Endothelial cell of umbilical vein (primary cell): ENCODE measurements around the gene C14orf180. TPM values are rescaled to one million over a fixed set of nuclear protein-coding genes. Genes with fewer than 3 reads are reported as not detected.

ENCODE experiments used
- BruUV-seq: library from RNA; stranded (reverse); fragments of 400-500 nt; replicated peaks from 2 replicates; lab custom pipeline; 2021; lab: Mats Ljungman, UMichigan
- CTCF ChIA-PET: fragments of 300-600, 350-600 bp; sonication (Branson Sonifier 250); formaldehyde crosslinking; loops from one replicate; lab custom pipeline; 2021; ENCODE audit warnings: antibody characterized with exemption, inconsistent platforms; lab: Charles Lee
- POLR2A ChIA-PET: fragments of 300-600, 350-600 bp; sonication (Branson Sonifier 250); formaldehyde crosslinking; loops from one replicate; lab custom pipeline; 2021; ENCODE audit warnings: antibody characterized with exemption, inconsistent platforms; lab: Charles Lee
- DNase-seq: peaks from one replicate; pipeline ENCODE4 v3.0.0-alpha.2; 2011; ENCODE audit warnings: low read depth, low spot score
- FAIRE-seq: peaks from 2 replicates; lab custom pipeline; 2011; peaks lifted over from hg19 to GRCh38; lab: Jason Lieb, UNC
- H2AFZ ChIP-seq: 2 replicates; pipeline ENCODE4 v1.6.0; 2012; ENCODE audit warnings: low read depth, low read length, control low read depth, inconsistent platforms
- H3K27ac ChIP-seq: 2 replicates; pipeline ENCODE4 v1.5.1; 2011; ENCODE audit warnings: low read depth, mild to moderate bottlenecking, control low read depth, low read length, moderate library complexity; ENCODE audit not compliant: insufficient read depth
- H3K27me3 ChIP-seq, 2 experiments: 2 replicates each; pipeline versions ENCODE4 v1.6.0 to v1.6.1; 2011; ENCODE audit warnings: low read length in 2 of 2, mixed read lengths in 1 of 2; ENCODE audit not compliant: control insufficient read depth in 2 of 2, insufficient read depth in 2 of 2
- H3K36me3 ChIP-seq, 2 experiments: 2 replicates in 1 of 2; 3 replicates in 1 of 2; pipeline ENCODE4 v1.5.1; 2011; ENCODE audit warnings: low read length in 2 of 2, mild to moderate bottlenecking in 1 of 2, moderate library complexity in 1 of 2; ENCODE audit not compliant: control insufficient read depth in 2 of 2, insufficient read depth in 2 of 2; ENCODE audit errors: extremely low read depth in 1 of 2
- H3K4me1 ChIP-seq: 3 replicates; pipeline ENCODE4 v1.5.1; 2011; ENCODE audit warnings: mild to moderate bottlenecking, low read length; ENCODE audit not compliant: control insufficient read depth, insufficient read depth; ENCODE audit errors: extremely low read depth
- H3K4me2 ChIP-seq: 2 replicates; pipeline ENCODE4 v1.6.1; 2011; ENCODE audit warnings: low read length, control low read depth, mixed read lengths; ENCODE audit not compliant: insufficient read depth
- H3K4me3 ChIP-seq, 3 experiments: fragments of 200-600 bp in 1 of 3; sonication (generic), shearing (Covaris generic) in 1 of 3; replicated peaks in 1 of 3; 2 replicates each; pipeline ENCODE4 v1.5.1; 2011 to 2016; ENCODE audit warnings: control low read depth in 3 of 3, low read length in 3 of 3, mild to moderate bottlenecking in 2 of 3, inconsistent platforms in 1 of 3, low read depth in 1 of 3, moderate library complexity in 1 of 3; ENCODE audit not compliant: insufficient read depth in 1 of 3
- H3K79me2 ChIP-seq: 2 replicates; pipeline ENCODE4 v1.6.0; 2012; ENCODE audit warnings: low read length, inconsistent platforms; ENCODE audit not compliant: control insufficient read depth, insufficient read depth
- H3K9ac ChIP-seq: replicated peaks from 2 replicates; pipeline ENCODE3; 2011; ENCODE audit warnings: low read length, control low read depth; ENCODE audit not compliant: insufficient read depth; ENCODE audit errors: extremely low read depth
- H3K9me1 ChIP-seq: replicated peaks from 3 replicates; pipeline ENCODE4 v1.6.0; 2011; ENCODE audit warnings: mild to moderate bottlenecking, low read length; ENCODE audit not compliant: control insufficient read depth, insufficient read depth; ENCODE audit errors: extremely low read depth
- H3K9me3 ChIP-seq: replicated peaks from 2 replicates; pipeline ENCODE4 v1.5.1; 2012; ENCODE audit warnings: low read length, inconsistent platforms; ENCODE audit not compliant: control insufficient read depth, insufficient read depth
- H4K20me1 ChIP-seq: replicated peaks from 2 replicates; pipeline ENCODE3; 2011; ENCODE audit warnings: mild to moderate bottlenecking, low read length; ENCODE audit not compliant: control insufficient read depth, insufficient read depth; ENCODE audit errors: extremely low read depth
- CTCF ChIP-seq, 2 donors: IDR thresholded peaks; 1 replicate in 1 of 2; 2 replicates in 1 of 2; pipeline ENCODE4 v1.5.1; 2011; ENCODE audit warnings: low read length in 2 of 2, mild to moderate bottlenecking in 2 of 2, moderate library complexity in 2 of 2, control low read depth in 1 of 2, inconsistent platforms in 1 of 2, low read depth in 1 of 2; ENCODE audit not compliant: insufficient read depth in 1 of 2; ENCODE audit errors: extremely low read depth in 1 of 2
- EZH2 ChIP-seq: IDR thresholded peaks from 2 replicates; pipeline ENCODE4 v1.6.1; 2012; ENCODE audit warnings: borderline replicate concordance, low read depth, mild to moderate bottlenecking, moderate library complexity, low read length, inconsistent platforms; ENCODE audit not compliant: severe bottlenecking
- FOS ChIP-seq: IDR thresholded peaks from 2 replicates; pipeline ENCODE4 v1.6.1; 2011; ENCODE audit warnings: mild to moderate bottlenecking, low read length, moderate library complexity, borderline replicate concordance; ENCODE audit not compliant: insufficient read depth
- GATA2 ChIP-seq: IDR thresholded peaks from 2 replicates; pipeline ENCODE4 v1.7.0; 2011; ENCODE audit warnings: low read depth, mild to moderate bottlenecking, moderate library complexity, mixed read lengths, low read length; ENCODE audit not compliant: insufficient read length, insufficient read depth
- JUN ChIP-seq: IDR thresholded peaks from 2 replicates; pipeline ENCODE4 v1.6.1; 2011; ENCODE audit warnings: borderline replicate concordance, low read depth; ENCODE audit not compliant: insufficient read length, insufficient read depth
- MAX ChIP-seq: IDR thresholded peaks from 2 replicates; pipeline ENCODE4 v1.6.1; 2011; ENCODE audit not compliant: insufficient read depth, insufficient read length
- MYC ChIP-seq: IDR thresholded peaks from one replicate; pipeline ENCODE4 v1.6.1; 2011; ENCODE audit warnings: mild to moderate bottlenecking, low read depth, low read length
- POLR2A ChIP-seq: IDR thresholded peaks from 2 replicates; pipeline ENCODE4 v1.6.1; 2012; ENCODE audit warnings: low read depth, mild to moderate bottlenecking, control low read depth, low read length
- POLR2AphosphoS5 ChIP-seq: IDR thresholded peaks from 2 replicates; pipeline ENCODE4 v1.6.1; 2012; ENCODE audit warnings: low read depth, mild to moderate bottlenecking, control low read depth, low read length, moderate library complexity; ENCODE audit not compliant: insufficient read depth
- dilution Hi-C: fragments of 300-500 bp; cut with MboI; formaldehyde crosslinking; loops from one replicate; pipeline ENCODE4 v1.15.0; 2019; ENCODE audit warnings: low sequenced_read_pairs; ENCODE audit not compliant: extremely low pct_ligation_motif_present
- intact Hi-C: fragments of 100-400 bp; cut with micrococcal nuclease; formaldehyde crosslinking; loops from one replicate; pipeline ENCODE4 v1.10.0; 2022
- polyA plus RNA-seq, 4 experiments: library from polyadenylated mRNA; depleted of rRNA in 3 of 4; stranded (reverse) in 3 of 4; unstranded in 1 of 4; fragments of >200 nt; gene quantifications; 2 replicates each; pipeline versions ENCODE4 v1.2.1 to v1.2.3, GENCODE V29; 2011 to 2012; ENCODE audit warnings: missing spikeins in 1 of 4
- total RNA-seq: library from RNA; stranded (reverse); gene quantifications from 2 replicates; pipeline ENCODE4 v1.2.3, GENCODE V29; 2021

The C14orf180 gene
- total and polyA plus RNA-seq, 2 donors (not counting 3 experiments of a cell fraction or from before 2014, with no cell fraction given) = not detected

- dilution Hi-C loops (no loop called here), intact Hi-C loops (no loop called here)
- no TSS peak for BruUV-seq
- no peak overlapping the region for H3K27ac ChIP-seq
- H3K79me2 ChIP-seq = no peaks in the 10 kb centered on the region
- no peaks in the 10 kb centered on the region for H3K36me3 ChIP-seq
- peaks cover 3 to 6% of the 10 kb centered on the region in 2 experiments for H3K27me3 ChIP-seq
- DNase-seq (no peak), FAIRE-seq (no peak)
- ChIA-PET POLR2A (no interaction called here), CTCF (no interaction called here)
- H3K4me1 ChIP-seq = no peaks in the 10 kb centered on the region
- TF ChIP-seq MAX (no peak), POLR2AphosphoS5 (no peak)
- H2AFZ ChIP-seq = no peak overlapping the region
- H4K20me1 ChIP-seq = no peaks in the 10 kb centered on the region
- H3K9me1 ChIP-seq = no peaks in the 10 kb centered on the region
- no peak overlapping the region for H3K4me3 ChIP-seq
- H3K4me2 ChIP-seq = no peak overlapping the region
- no peak overlapping the region for H3K9ac ChIP-seq
- no peaks in the 10 kb centered on the region for H3K9me3 ChIP-seq
Measured at GRCh38 chr14:104541905-104542465, 37.6 kb upstream of the C14orf180 start.

GRCh38 chr14:104542871-104543830 lies 36.4 kb upstream of the C14orf180 start:
- peaks cover 3 to 6% of the 10 kb centered on the region in 2 experiments for H3K27me3 ChIP-seq
- intact Hi-C loops (no loop called here), dilution Hi-C loops (no loop called here)
- H3K27ac ChIP-seq = no peak overlapping the region
- H4K20me1 ChIP-seq = no peaks in the 10 kb centered on the region
- TF ChIP-seq JUN = no peak
- no peak for TF ChIP-seq MAX
- TF ChIP-seq POLR2A = no peak
- no peak for TF ChIP-seq EZH2
- TF ChIP-seq MYC = no peak
- no peak for TF ChIP-seq FOS
- no peak for TF ChIP-seq CTCF (IDR thresholded peaks at IDR 0.05; ENCODE audit: extremely low read depth in 1 of 2, insufficient read depth in 1 of 2, low read depth in 1 of 2, low read length in 2 of 2)
- TF ChIP-seq GATA2 = no peak
- no peak for TF ChIP-seq POLR2AphosphoS5
- H3K9me3 ChIP-seq = no peaks in the 10 kb centered on the region
- no peaks in the 10 kb centered on the region for H3K79me2 ChIP-seq
- no peak overlapping the region for H3K4me2 ChIP-seq
- no peak overlapping the region for H3K4me3 ChIP-seq
- no peaks in the 10 kb centered on the region for H3K9me1 ChIP-seq
- no TSS peak for BruUV-seq
- H3K9ac ChIP-seq = no peak overlapping the region
- DNase-seq = no peak
- H2AFZ ChIP-seq = no peak overlapping the region
- ChIA-PET CTCF (interaction anchor here (1.0 kb wide), 1 partner anchor 21 kb away, joined by 3 read pairs; no protein-coding TSS in a partner anchor), POLR2A (no interaction called here)
- no peaks in the 10 kb centered on the region for H3K36me3 ChIP-seq
- H3K4me1 ChIP-seq = no peaks in the 10 kb centered on the region
- FAIRE-seq = no peak
